ENCODE results near the gene GREM1.

- TF ChIP-seq CTCF (IDR thresholded peaks at IDR 0.05) (no peak), POLR2AphosphoS5 (IDR thresholded peaks at IDR 0.05) (no peak), POLR2A (IDR thresholded peaks at IDR 0.05) (no peak)
Observed at GRCh38 chr15:32765236-32765635, 47.4 kb downstream of the GREM1 start.
